22Rv1 (cell line): ENCODE data around the gene GMPS.
"Not testable (repeated sequence)": the region's sequence is repeated elsewhere in the genome, so short reads cannot be mapped to it uniquely, and the experiment has no call there.

Source experiments
- CTCF ChIP-seq: fragments of 450-650 bp; IDR thresholded peaks from 2 replicates; pipeline ENCODE4 v1.5.1; 2017; ENCODE audit warnings: mild to moderate bottlenecking
- ZFX ChIP-seq: fragments of 450-650 bp; IDR thresholded peaks from 2 replicates; pipeline ENCODE4 v1.6.1; 2017; ENCODE audit warnings: antibody characterized with exemption, borderline replicate concordance

GRCh38 chr3:155860424-155860823 is 10.0 kb upstream of the GMPS start:
- TF ChIP-seq CTCF, ZFX: not testable (repeated sequence)
